Sigmoid colon (tissue), 7 donors: ENCODE measurements around the gene UCN. TPM values are rescaled to one million over a fixed set of nuclear protein-coding genes. Genes with fewer than 3 reads are reported as not detected.

Source experiments
- DNase-seq: peaks from one replicate; pipeline ENCODE4 v3.0.0-alpha.2; 2019
- H3K27ac ChIP-seq, 4 donors: fragments of 200-600 bp; sonication (generic); one replicate each; pipeline ENCODE4 v1.5.1; 2016 to 2019; ENCODE audit warnings: mild to moderate bottlenecking in 1 of 4
- H3K27me3 ChIP-seq, 3 donors: fragments of 200-600 bp; sonication (generic); one replicate each; pipeline ENCODE4 v1.5.1; 2019; ENCODE audit warnings: mild to moderate bottlenecking in 1 of 3
- H3K36me3 ChIP-seq, 4 donors: fragments of 200-600 bp; sonication (generic); one replicate each; pipeline ENCODE4 v1.5.1; 2016 to 2019
- H3K4me1 ChIP-seq, 4 donors: fragments of 200-600 bp; sonication (generic); one replicate each; pipeline ENCODE4 v1.5.1; 2017 to 2019
- H3K4me3 ChIP-seq, 4 donors: fragments of 200-600 bp; sonication (generic); one replicate each; pipeline ENCODE4 v1.5.1; 2017 to 2019; ENCODE audit warnings: mild to moderate bottlenecking in 2 of 4, moderate library complexity in 1 of 4
- H3K9me3 ChIP-seq, 4 donors: fragments of 200-600 bp in 3 of 4; sonication (generic) in 3 of 4; one replicate each; pipeline versions ENCODE4 v1.5.1 to v1.6.1; 2013 to 2019
- EP300 ChIP-seq, 4 donors: sonication (generic); formaldehyde crosslinking; IDR thresholded peaks; one replicate each; pipeline ENCODE4 v1.6.1; 2017; ENCODE audit warnings: antibody characterized with exemption in 4 of 4
- POLR2A ChIP-seq, 2 donors: fragments of 450-650 bp; IDR thresholded peaks; one replicate each; pipeline ENCODE4 v1.6.1; 2016; ENCODE audit warnings: antibody characterized with exemption in 2 of 2, mild to moderate bottlenecking in 2 of 2, moderate library complexity in 2 of 2
- POLR2AphosphoS5 ChIP-seq, 4 donors: sonication (generic); formaldehyde crosslinking; IDR thresholded peaks; one replicate each; pipeline ENCODE4 v1.6.1; 2017; ENCODE audit warnings: antibody characterized with exemption in 4 of 4
- WGBS, 2 donors: extraction: QIAGEN DNeasy Blood & Tissue Kit; methylation state at CpG; one replicate each; pipeline ENCODE4 v1.1.7; 2013; 5-methylcytosine and 5-hydroxymethylcytosine counted together
- intact Hi-C: fragments of 100-400 bp; cut with DNase I; formaldehyde crosslinking; loops from one replicate; pipeline ENCODE4 v1.15.1; 2023
- polyA plus RNA-seq, 3 donors: library from polyadenylated mRNA; stranded (reverse); fragments of 200-250 nt; gene quantifications; one replicate each; pipeline ENCODE4 v1.2.3, GENCODE V29; 2013
- total RNA-seq, 4 donors: library from RNA; depleted of rRNA; stranded (reverse); fragments of >200 nt; gene quantifications; one replicate each; pipeline ENCODE4 v1.1.0, GENCODE V29; 2016
- TF ChIP-seq, protein P1 (sequence below), 4 experiments: fragments of 450-650 bp in 3 of 4; fragments of 200-600 bp in 1 of 4; IDR thresholded peaks; one replicate each; pipeline ENCODE4 v1.5.1; 2016 to 2019; ENCODE audit warnings: antibody characterized with exemption in 4 of 4, mild to moderate bottlenecking in 3 of 4, moderate library complexity in 2 of 4
- donor health status: healthy with polysubstance abuse.
- donor health status: Bipolar disorder and iron deficiency.
- donor health status: healthy.

Gene UCN
- total and polyA plus RNA-seq, 7 donors: 0.71 to 6.5 (median 1.6) TPM; not detected in 2

DNA sequence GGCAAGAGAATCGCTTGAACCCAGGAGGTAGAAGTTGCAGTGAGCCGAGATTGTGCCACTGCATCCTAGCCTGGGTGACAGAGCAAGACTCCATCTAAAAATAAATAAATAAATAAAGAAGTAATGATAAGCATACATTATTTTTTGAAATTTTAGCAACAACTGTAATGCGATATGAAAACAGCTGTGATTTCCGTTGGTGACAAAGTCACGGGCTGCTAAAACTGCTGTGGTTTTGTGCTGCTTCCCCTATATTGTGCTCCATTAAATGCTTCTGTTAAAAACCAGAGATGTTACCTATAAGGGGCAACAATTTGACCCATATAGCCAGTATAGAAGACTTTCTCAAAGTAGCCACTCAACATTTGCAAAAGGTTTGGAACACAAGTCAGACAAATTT, 17.7 kb downstream of the UCN start:
- H3K4me1 ChIP-seq: peaks cover 0 to 3% (median 0%) of the 10 kb centered on the region in 4 donors
- intact Hi-C loops: no loop called here
- no peaks in the 10 kb centered on the region for H3K36me3 ChIP-seq
- H3K9me3 ChIP-seq: no peaks in the 10 kb centered on the region
- H3K4me3 ChIP-seq: no peak overlapping the region
- H3K27ac ChIP-seq: no peak overlapping the region
- TF ChIP-seq, protein P1, sequence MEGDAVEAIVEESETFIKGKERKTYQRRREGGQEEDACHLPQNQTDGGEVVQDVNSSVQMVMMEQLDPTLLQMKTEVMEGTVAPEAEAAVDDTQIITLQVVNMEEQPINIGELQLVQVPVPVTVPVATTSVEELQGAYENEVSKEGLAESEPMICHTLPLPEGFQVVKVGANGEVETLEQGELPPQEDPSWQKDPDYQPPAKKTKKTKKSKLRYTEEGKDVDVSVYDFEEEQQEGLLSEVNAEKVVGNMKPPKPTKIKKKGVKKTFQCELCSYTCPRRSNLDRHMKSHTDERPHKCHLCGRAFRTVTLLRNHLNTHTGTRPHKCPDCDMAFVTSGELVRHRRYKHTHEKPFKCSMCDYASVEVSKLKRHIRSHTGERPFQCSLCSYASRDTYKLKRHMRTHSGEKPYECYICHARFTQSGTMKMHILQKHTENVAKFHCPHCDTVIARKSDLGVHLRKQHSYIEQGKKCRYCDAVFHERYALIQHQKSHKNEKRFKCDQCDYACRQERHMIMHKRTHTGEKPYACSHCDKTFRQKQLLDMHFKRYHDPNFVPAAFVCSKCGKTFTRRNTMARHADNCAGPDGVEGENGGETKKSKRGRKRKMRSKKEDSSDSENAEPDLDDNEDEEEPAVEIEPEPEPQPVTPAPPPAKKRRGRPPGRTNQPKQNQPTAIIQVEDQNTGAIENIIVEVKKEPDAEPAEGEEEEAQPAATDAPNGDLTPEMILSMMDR (IDR thresholded peaks at IDR 0.05): no peak
- TF ChIP-seq EP300 (IDR thresholded peaks at IDR 0.05) (no peak), POLR2A (IDR thresholded peaks at IDR 0.05) (no peak), POLR2AphosphoS5 (IDR thresholded peaks at IDR 0.05) (no peak)
- peaks cover 0 to 15% (median 0%) of the 10 kb centered on the region in 3 donors for H3K27me3 ChIP-seq
- DNase-seq: no peak
- 62 to 89% methylated on average over 5 of the region's 5 CpGs for WGBS, 2 donors

DNA sequence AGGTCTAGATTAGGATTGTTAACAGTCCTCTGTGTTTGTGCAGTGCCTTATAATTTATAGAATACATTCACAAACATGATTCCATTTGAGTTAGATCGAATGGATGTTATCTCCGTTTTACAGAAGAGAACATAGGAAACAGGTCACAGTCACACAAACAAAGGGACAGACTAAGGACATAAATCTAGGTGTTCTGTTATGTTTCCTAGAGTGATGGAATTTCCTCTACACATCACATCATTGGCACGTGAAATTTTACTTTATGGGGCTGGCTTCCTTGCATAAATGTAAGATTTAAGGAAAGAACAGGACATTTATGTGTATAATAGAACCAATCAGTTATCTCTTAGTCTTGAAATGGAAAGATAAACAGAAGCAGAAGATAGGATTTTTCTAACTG, 19.6 kb downstream of the UCN start:
- H3K36me3 ChIP-seq: no peaks in the 10 kb centered on the region
- H3K4me3 ChIP-seq: no peak overlapping the region
- intact Hi-C loops: no loop called here
- H3K27me3 ChIP-seq: peaks cover 0 to 14% (median 0%) of the 10 kb centered on the region in 3 donors
- peaks cover 0 to 3% (median 0%) of the 10 kb centered on the region in 4 donors for H3K4me1 ChIP-seq
- DNase-seq: no peak
- TF ChIP-seq POLR2A (IDR thresholded peaks at IDR 0.05): no peak
- H3K27ac ChIP-seq: no peak overlapping the region
- no peaks in the 10 kb centered on the region for H3K9me3 ChIP-seq
- 43 to 53% methylated on average over 3 of the region's 3 CpGs for WGBS, 2 donors

DNA sequence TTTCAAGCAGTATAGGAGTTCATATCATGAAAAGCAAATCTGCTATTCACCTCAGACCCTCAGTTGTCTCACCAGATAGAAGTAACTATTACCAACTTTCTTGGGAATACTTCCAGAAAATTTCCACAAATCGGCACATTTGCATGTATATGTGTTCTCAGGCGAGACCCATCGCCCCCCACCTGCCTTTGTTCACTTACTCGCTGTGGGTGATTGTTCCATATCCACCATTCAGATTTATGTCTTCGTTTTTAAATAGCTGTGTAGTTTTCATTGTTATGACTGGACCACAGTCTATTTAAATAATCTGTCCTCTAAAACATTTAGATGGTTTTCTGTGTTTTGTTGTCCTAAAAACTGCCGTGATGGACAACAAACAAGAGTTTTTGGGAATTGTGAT, 22.8 kb downstream of the UCN start:
- Histone ChIP-seq H3K4me3 (no peak overlapping the region), H3K9me3 (no peaks in the 10 kb centered on the region), H3K36me3 (no peaks in the 10 kb centered on the region), H3K4me1 (peaks cover 0 to 3% (median 0%) of the 10 kb centered on the region in 4 donors), H3K27me3 (peaks cover 0 to 23% (median 4%) of the 10 kb centered on the region in 3 donors), H3K27ac (no peak overlapping the region)
- no peak for DNase-seq
- TF ChIP-seq, protein P1 (IDR thresholded peaks at IDR 0.05): no peak
- TF ChIP-seq EP300 (IDR thresholded peaks at IDR 0.05) (no peak), POLR2A (IDR thresholded peaks at IDR 0.05) (no peak), POLR2AphosphoS5 (IDR thresholded peaks at IDR 0.05) (no peak)
- 67 to 87% methylated on average over 6 of the region's 6 CpGs for WGBS, 2 donors
- intact Hi-C loops: no loop called here

DNA sequence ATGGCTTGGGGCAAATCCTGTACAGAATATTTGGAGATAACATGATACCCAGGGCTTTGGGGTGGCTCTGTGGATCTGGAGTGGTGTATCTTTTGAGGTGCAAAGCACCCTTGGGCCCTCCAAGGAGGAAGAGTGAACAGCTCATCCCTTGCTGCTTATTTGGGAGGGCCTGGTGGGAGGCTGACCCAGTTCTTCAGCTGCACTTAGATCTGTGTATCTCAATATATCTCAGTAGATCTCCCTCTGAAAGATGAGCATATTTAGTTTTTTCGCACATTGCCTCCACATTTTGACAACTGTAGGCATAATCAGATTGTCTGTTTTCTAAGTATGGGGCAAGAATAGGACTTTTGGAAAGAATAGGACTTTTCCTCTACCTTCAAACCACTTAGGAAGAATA, 23.2 kb downstream of the UCN start:
- no peaks in the 10 kb centered on the region for H3K9me3 ChIP-seq
- H3K27ac ChIP-seq: no peak overlapping the region
- peaks cover 0 to 23% (median 4%) of the 10 kb centered on the region in 3 donors for H3K27me3 ChIP-seq
- no peaks in the 10 kb centered on the region for H3K36me3 ChIP-seq
- 92 to 94% methylated on average over 1 of the region's 1 CpG for WGBS, 2 donors
- H3K4me1 ChIP-seq: peaks cover 0 to 3% (median 0%) of the 10 kb centered on the region in 4 donors
- intact Hi-C loops: loop anchor here (5.0 kb wide), 1 partner anchor 323 kb away; no protein-coding TSS in a partner anchor
- no peak overlapping the region for H3K4me3 ChIP-seq
- DNase-seq: no peak
- TF ChIP-seq POLR2AphosphoS5 (IDR thresholded peaks at IDR 0.05) (no peak), POLR2A (IDR thresholded peaks at IDR 0.05) (no peak), EP300 (IDR thresholded peaks at IDR 0.05) (no peak)
- TF ChIP-seq, protein P1 (IDR thresholded peaks at IDR 0.05): no peak

DNA sequence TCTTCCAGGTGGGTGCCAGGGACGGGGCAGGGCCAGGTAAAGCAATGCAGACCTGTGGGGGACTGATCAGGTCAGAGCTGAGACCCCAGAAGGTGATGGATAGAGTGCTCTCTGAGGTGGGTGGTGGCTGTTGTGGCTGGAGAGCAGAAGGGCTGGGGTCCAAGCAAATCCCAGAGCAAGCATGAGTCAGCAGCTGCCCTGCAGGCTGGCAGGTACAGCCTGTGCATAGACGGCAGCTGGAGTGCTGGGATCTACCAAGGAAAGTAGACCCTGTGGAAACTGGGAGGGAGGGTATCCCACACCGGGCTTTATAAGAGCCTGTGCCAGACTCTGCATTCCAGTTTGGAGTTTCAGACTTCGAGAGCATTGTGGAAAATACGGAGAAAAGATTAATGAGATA, 25.4 kb downstream of the UCN start:
- WGBS, 2 donors: 28 to 71% methylated on average over 5 of the region's 5 CpGs
- no peak for TF ChIP-seq POLR2A (IDR thresholded peaks at IDR 0.05)
- H3K27me3 ChIP-seq: peaks cover 0 to 29% (median 4%) of the 10 kb centered on the region in 3 donors
- no peaks in the 10 kb centered on the region for H3K36me3 ChIP-seq
- no peaks in the 10 kb centered on the region for H3K4me1 ChIP-seq
- no peak overlapping the region for H3K27ac ChIP-seq
- no peak for DNase-seq
- no peaks in the 10 kb centered on the region for H3K9me3 ChIP-seq
- intact Hi-C loops: loop anchor here (5.0 kb wide), 1 partner anchor 321 kb away; no protein-coding TSS in a partner anchor
- no peak overlapping the region for H3K4me3 ChIP-seq
